Panc1 (cell line): ENCODE data around the gene NDUFA7.

Source experiments
- CTCF ChIP-seq: fragments of 450-650 bp; IDR thresholded peaks from 2 replicates; pipeline ENCODE4 v1.5.1; 2017; ENCODE audit warnings: mild to moderate bottlenecking
- POLR2AphosphoS5 ChIP-seq: IDR thresholded peaks from 2 replicates; pipeline ENCODE4 v1.6.1; 2012; ENCODE audit warnings: mild to moderate bottlenecking, low read depth, low read length, moderate library complexity

- no peak for TF ChIP-seq CTCF
- no peak for TF ChIP-seq POLR2AphosphoS5
Observed at GRCh38 chr19:8310342-8311055, 10.7 kb downstream of the NDUFA7 start.
